Measurements from ENCODE around the gene FAM20C. TPM values are rescaled to one million over a fixed set of nuclear protein-coding genes. Genes with fewer than 3 reads are reported as not detected.

Gene FAM20C
- total RNA-seq, 4 donors from 2014 or later: 15.8 to 20.4 (median 18.7) TPM

- no peak for TF ChIP-seq CTCF (IDR thresholded peaks at IDR 0.05)
- no peak for TF ChIP-seq POLR2AphosphoS5 (IDR thresholded peaks at IDR 0.05)
- no peak for TF ChIP-seq EP300 (IDR thresholded peaks at IDR 0.05)
- no peak for TF ChIP-seq POLR2A (IDR thresholded peaks at IDR 0.05)
- peaks cover 9% of the 10 kb centered on the region for H3K4me1 ChIP-seq
- no peaks in the 10 kb centered on the region for H3K9me3 ChIP-seq
- no peak overlapping the region for H3K27ac ChIP-seq
- peaks cover 11% of the 10 kb centered on the region for H3K36me3 ChIP-seq
- H3K4me3 ChIP-seq: no peak overlapping the region
- no peaks in the 10 kb centered on the region for H3K27me3 ChIP-seq
- DNase-seq (ENCODE audit: low spot score in 2 of 2): no peak
- WGBS: 81% methylated on average over 7 of the region's 24 CpGs
Observed at GRCh38 chr7:216360-217300, 24.3 kb downstream of the FAM20C start.

DNA sequence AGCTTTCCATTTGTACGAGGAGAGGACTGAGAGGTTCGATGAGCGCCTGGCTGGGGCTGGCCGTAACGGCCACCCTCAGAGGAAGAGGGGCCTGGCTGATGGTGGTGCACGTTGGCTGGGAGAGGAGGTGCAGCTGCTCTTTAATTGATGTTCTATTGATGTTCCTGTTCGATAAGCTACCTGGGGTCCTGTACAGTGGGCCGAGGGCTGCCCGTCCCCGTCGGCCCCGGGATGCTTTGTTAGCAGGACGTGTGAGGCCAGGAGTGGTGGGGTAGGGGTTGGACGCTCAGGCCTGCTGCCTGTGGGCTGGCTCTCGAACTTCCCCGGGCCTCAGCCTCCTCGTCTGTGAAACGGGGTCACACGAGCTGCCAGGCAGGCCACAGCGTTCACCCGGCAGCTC, 25.4 kb downstream of the FAM20C start:
- no peaks in the 10 kb centered on the region for H3K27me3 ChIP-seq
- no peaks in the 10 kb centered on the region for H3K9me3 ChIP-seq
- no peak overlapping the region for H3K27ac ChIP-seq
- TF ChIP-seq POLR2AphosphoS5 (IDR thresholded peaks at IDR 0.05): no peak
- TF ChIP-seq EP300 (IDR thresholded peaks at IDR 0.05): no peak
- no peak for TF ChIP-seq CTCF (IDR thresholded peaks at IDR 0.05)
- TF ChIP-seq POLR2A (IDR thresholded peaks at IDR 0.05): no peak
- DNase-seq (ENCODE audit: low spot score in 2 of 2): no peak
- peaks cover 11% of the 10 kb centered on the region for H3K36me3 ChIP-seq
- H3K4me3 ChIP-seq: no peak overlapping the region
- WGBS: 88% methylated on average over 21 of the region's 21 CpGs
- H3K4me1 ChIP-seq: peaks cover 13% of the 10 kb centered on the region

DNA sequence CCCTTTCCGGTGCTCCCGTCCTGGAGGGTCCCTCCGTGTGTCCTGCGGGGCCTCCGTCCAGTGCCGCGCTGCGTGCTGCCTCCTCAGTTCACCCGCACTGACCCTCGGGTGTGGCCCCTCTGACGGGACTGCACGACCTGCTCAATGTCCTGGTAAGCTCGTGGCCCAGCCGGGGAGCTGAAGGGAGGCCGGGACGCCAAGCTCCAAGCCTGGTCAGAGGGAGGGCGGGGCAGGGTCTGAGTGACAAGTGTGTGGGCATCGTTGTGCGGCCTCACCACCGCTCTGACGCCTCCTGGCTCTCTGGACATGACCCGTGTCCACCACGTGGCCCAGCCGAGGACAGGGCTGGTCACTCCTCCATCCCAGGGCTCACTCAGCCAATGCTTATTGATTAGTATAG, 25.9 kb downstream of the FAM20C start:
- no peak for DNase-seq (ENCODE audit: low spot score in 2 of 2)
- Histone ChIP-seq H3K4me3 (no peak overlapping the region), H3K27ac (no peak overlapping the region), H3K36me3 (peaks cover 11% of the 10 kb centered on the region), H3K9me3 (no peaks in the 10 kb centered on the region), H3K4me1 (peaks cover 13% of the 10 kb centered on the region), H3K27me3 (no peaks in the 10 kb centered on the region)
- TF ChIP-seq POLR2A (IDR thresholded peaks at IDR 0.05): no peak
- no peak for TF ChIP-seq POLR2AphosphoS5 (IDR thresholded peaks at IDR 0.05)
- TF ChIP-seq EP300 (IDR thresholded peaks at IDR 0.05): no peak
- no peak for TF ChIP-seq CTCF (IDR thresholded peaks at IDR 0.05)
- WGBS: 100% methylated on average over 1 of the region's 24 CpGs

- no peak overlapping the region for H3K4me3 ChIP-seq
- H3K9me3 ChIP-seq: no peaks in the 10 kb centered on the region
- H3K27ac ChIP-seq: no peak overlapping the region
- TF ChIP-seq POLR2AphosphoS5 (IDR thresholded peaks at IDR 0.05) (no peak), POLR2A (IDR thresholded peaks at IDR 0.05) (no peak), EP300 (IDR thresholded peaks at IDR 0.05) (no peak), CTCF (IDR thresholded peaks at IDR 0.05) (no peak)
- peaks cover 13% of the 10 kb centered on the region for H3K4me1 ChIP-seq
- peaks cover 11% of the 10 kb centered on the region for H3K36me3 ChIP-seq
- no peaks in the 10 kb centered on the region for H3K27me3 ChIP-seq
- WGBS: 94% methylated on average over 22 of the region's 28 CpGs
- no peak for DNase-seq (ENCODE audit: low spot score in 2 of 2)
Observed at GRCh38 chr7:218896-219580, 26.7 kb downstream of the FAM20C start.

DNA sequence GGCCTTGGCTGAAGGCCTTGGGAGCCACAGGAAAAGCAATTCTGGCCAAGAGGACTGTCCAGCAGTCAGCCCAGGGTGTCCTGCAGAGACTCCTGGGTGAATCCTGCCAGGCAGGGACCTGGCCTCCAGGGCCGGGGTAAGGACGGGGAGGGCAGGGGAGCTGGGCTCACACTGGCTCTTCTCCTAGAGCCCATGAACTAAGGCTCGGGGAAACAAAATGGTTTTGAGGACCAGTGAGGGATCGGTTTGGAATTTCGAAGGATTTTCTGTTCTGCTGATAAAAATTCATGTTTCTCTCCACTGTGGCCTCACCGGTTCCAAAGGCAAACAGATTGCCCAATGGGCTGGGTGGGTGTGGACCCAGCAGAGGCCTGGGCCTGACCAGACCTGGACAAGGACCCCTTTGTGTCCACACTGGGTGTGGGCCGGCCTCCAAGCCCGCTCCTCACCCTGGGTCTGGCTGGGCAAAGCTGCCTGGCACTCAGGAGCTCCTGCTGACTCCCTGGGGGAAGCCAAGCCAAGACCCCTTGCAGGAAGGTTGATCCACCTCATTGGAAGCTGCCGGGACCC, 27.3 kb downstream of the FAM20C start:
- H3K4me3 ChIP-seq: no peak overlapping the region
- TF ChIP-seq EP300 (IDR thresholded peaks at IDR 0.05): no peak
- TF ChIP-seq CTCF (IDR thresholded peaks at IDR 0.05): no peak
- TF ChIP-seq POLR2AphosphoS5 (IDR thresholded peaks at IDR 0.05): no peak
- no peak for TF ChIP-seq POLR2A (IDR thresholded peaks at IDR 0.05)
- no peak overlapping the region for H3K27ac ChIP-seq
- peaks cover 13% of the 10 kb centered on the region for H3K4me1 ChIP-seq
- no peaks in the 10 kb centered on the region for H3K9me3 ChIP-seq
- no peak for DNase-seq (ENCODE audit: low spot score in 2 of 2)
- 89% methylated on average over 6 of the region's 9 CpGs for WGBS
- no peaks in the 10 kb centered on the region for H3K27me3 ChIP-seq
- H3K36me3 ChIP-seq: peaks cover 11% of the 10 kb centered on the region

Data from suprapubic skin (tissue), 4 donors.